Activated CD4-positive, alpha-beta T cell treated with anti-CD3 and anti-CD28 coated beads, Interleukin-2, amount 10 ng/mL, durations not matched to agents 24 days and 14 days (primary cell): ENCODE data around the gene GJA9. TPM values are rescaled to one million over a fixed set of nuclear protein-coding genes. Genes with fewer than 3 reads are reported as not detected.
A peak's percentile ranks its signal among the peaks of the same experiment; 100 is the strongest.
"Not testable (repeated sequence)": the region's sequence is repeated elsewhere in the genome, so short reads cannot be mapped to it uniquely, and the experiment has no call there.

Source experiments
- DNase-seq: peaks from one replicate; pipeline ENCODE4 v3.0.0; 2022
- H3K27ac Mint-ChIP-seq: one replicate; pipeline ENCODE4 v1.8.0; 2022; ENCODE audit warnings: mild to moderate bottlenecking, mixed read lengths
- H3K27me3 Mint-ChIP-seq: one replicate; pipeline ENCODE4 v1.8.0; 2022; ENCODE audit warnings: mixed read lengths
- H3K36me3 Mint-ChIP-seq: one replicate; pipeline ENCODE4 v1.8.0; 2022; ENCODE audit warnings: low read depth, mild to moderate bottlenecking, mixed read lengths
- H3K4me1 Mint-ChIP-seq: one replicate; pipeline ENCODE4 v1.8.0; 2021; ENCODE audit warnings: mixed read lengths
- H3K4me3 Mint-ChIP-seq: one replicate; pipeline ENCODE4 v1.8.0; 2022; ENCODE audit warnings: mild to moderate bottlenecking, moderate library complexity, mixed read lengths
- H3K9me3 Mint-ChIP-seq: one replicate; pipeline ENCODE4 v1.8.0; 2021; ENCODE audit warnings: mixed read lengths
- intact Hi-C: fragments of 100-400 bp; cut with micrococcal nuclease; formaldehyde crosslinking; loops from one replicate; pipeline ENCODE4 v1.15.1; 2023
- total RNA-seq: library from RNA; stranded (reverse); gene quantifications from 2 replicates; pipeline ENCODE4 v1.2.3, GENCODE V29; 2022

Gene GJA9
- total RNA-seq, 1 donor from 2014 or later: not detected

- peak overlapping the region; percentile 61 for H3K27ac Mint-ChIP-seq
- intact Hi-C loops: no loop called here
These were observed 21.0 kb downstream of the GJA9 start for GRCh38 chr1:38860454-38860795.

GRCh38 chr1:38859561-38860453, 21.6 kb downstream of the GJA9 start, which contains the start of gene RRAGC:
RRAGC (minus strand) TSS chr1:38859772; CDS start chr1:38859646, 126 bp downstream.
- Mint-ChIP-seq H3K36me3 (peaks cover 31% of the 10 kb centered on the region), H3K27ac (peak within 1 kb of the TSS; percentile 77), H3K9me3 (no peaks in the 10 kb centered on the region), H3K4me3 (peak within 1 kb of the TSS; percentile 88), H3K4me1 (peaks cover 24% of the 10 kb centered on the region), H3K27me3 (no peaks in the 10 kb centered on the region)
- DNase-seq: peak; percentile 100
- intact Hi-C loops: loop anchor here (1.0 to 10.0 kb wide), 4 partner anchors 13 to 1385 kb away; partner anchors contain the start of genes AKIRIN1, CDCA8, MYCBP and ZC3H12A

More at GRCh38 chr1:38860454-38860795, 21.0 kb downstream of the GJA9 start:
- DNase-seq: no peak
- Mint-ChIP-seq H3K4me3 (peak overlapping the region; percentile 88), H3K9me3 (no peaks in the 10 kb centered on the region), H3K4me1 (peaks cover 20% of the 10 kb centered on the region), H3K36me3 (peaks cover 29% of the 10 kb centered on the region), H3K27me3 (no peaks in the 10 kb centered on the region)

GRCh38 chr1:38858833-38859560, 22.4 kb downstream of the GJA9 start:
- Mint-ChIP-seq H3K9me3 (no peaks in the 10 kb centered on the region), H3K4me1 (peaks cover 24% of the 10 kb centered on the region), H3K4me3 (peak overlapping the region; percentile 88), H3K27me3 (no peaks in the 10 kb centered on the region), H3K36me3 (peaks cover 31% of the 10 kb centered on the region), H3K27ac (peak overlapping the region; percentile 77)
- peak; percentile 88 for DNase-seq
- intact Hi-C loops: loop anchor here (1.0 to 10.0 kb wide), 4 partner anchors 14 to 1384 kb away; partner anchors contain the start of genes AKIRIN1, CDCA8, MYCBP and ZC3H12A

GRCh38 chr1:38852780-38853179, 28.6 kb downstream of the GJA9 start:
- H3K36me3 Mint-ChIP-seq: peaks cover 34% of the 10 kb centered on the region
- intact Hi-C loops: loop anchor here (10.0 kb wide), 2 partner anchors 1158 to 1378 kb away; partner anchors contain the start of genes CDCA8 and ZC3H12A
- DNase-seq: no peak
- peak overlapping the region; percentile 48 for H3K27ac Mint-ChIP-seq
- H3K9me3 Mint-ChIP-seq: no peaks in the 10 kb centered on the region
- H3K4me3 Mint-ChIP-seq: peak overlapping the region; percentile 24
- H3K27me3 Mint-ChIP-seq: no peaks in the 10 kb centered on the region
- H3K4me1 Mint-ChIP-seq: peaks cover 15% of the 10 kb centered on the region

GRCh38 chr1:38848071-38848470, 33.3 kb downstream of the GJA9 start:
- Mint-ChIP-seq H3K9me3 (no peaks in the 10 kb centered on the region), H3K27me3 (no peaks in the 10 kb centered on the region), H3K36me3 (peaks cover 43% of the 10 kb centered on the region), H3K4me1 (peaks cover 5% of the 10 kb centered on the region), H3K4me3 (no peak overlapping the region), H3K27ac (no peak overlapping the region)
- intact Hi-C loops: no loop called here
- no peak for DNase-seq

GRCh38 chr1:38846210-38846609, 35.2 kb downstream of the GJA9 start:
- H3K27ac Mint-ChIP-seq: no peak overlapping the region
- DNase-seq: no peak
- H3K36me3 Mint-ChIP-seq: peaks cover 36% of the 10 kb centered on the region

GRCh38 chr1:38845088-38845487, 36.3 kb downstream of the GJA9 start:
- H3K27ac Mint-ChIP-seq, H3K9me3 Mint-ChIP-seq, H3K4me1 Mint-ChIP-seq, H3K27me3 Mint-ChIP-seq, intact Hi-C loops, H3K4me3 Mint-ChIP-seq, DNase-seq: not testable (repeated sequence)
- H3K36me3 Mint-ChIP-seq: peaks cover 38% of the 10 kb centered on the region

More at GRCh38 chr1:38846210-38846609, 35.2 kb downstream of the GJA9 start:
- no peaks in the 10 kb centered on the region for H3K27me3 Mint-ChIP-seq
- no peaks in the 10 kb centered on the region for H3K9me3 Mint-ChIP-seq
- H3K4me1 Mint-ChIP-seq: no peaks in the 10 kb centered on the region
- intact Hi-C loops: no loop called here
- H3K4me3 Mint-ChIP-seq: no peak overlapping the region

- Mint-ChIP-seq H3K27ac (no peak overlapping the region), H3K36me3 (peaks cover 37% of the 10 kb centered on the region), H3K4me1 (no peaks in the 10 kb centered on the region), H3K4me3 (no peak overlapping the region), H3K9me3 (no peaks in the 10 kb centered on the region), H3K27me3 (no peaks in the 10 kb centered on the region)
- intact Hi-C loops: no loop called here
- no peak for DNase-seq
These were observed 41.1 kb downstream of the GJA9 start for GRCh38 chr1:38840281-38840680.

GRCh38 chr1:38839363-38839762, 42.0 kb downstream of the GJA9 start:
- DNase-seq: no peak
- intact Hi-C loops: no loop called here
- Mint-ChIP-seq H3K4me1 (peaks cover 2% of the 10 kb centered on the region), H3K4me3 (no peak overlapping the region), H3K27ac (no peak overlapping the region), H3K27me3 (peaks cover 5% of the 10 kb centered on the region), H3K9me3 (no peaks in the 10 kb centered on the region), H3K36me3 (peaks cover 28% of the 10 kb centered on the region)

- H3K4me1 Mint-ChIP-seq, H3K27ac Mint-ChIP-seq, DNase-seq, H3K4me3 Mint-ChIP-seq, H3K9me3 Mint-ChIP-seq, intact Hi-C loops: not testable (repeated sequence)
- H3K27me3 Mint-ChIP-seq: peaks cover 15% of the 10 kb centered on the region
- H3K36me3 Mint-ChIP-seq: peaks cover 18% of the 10 kb centered on the region
These were observed 45.1 kb downstream of the GJA9 start for GRCh38 chr1:38836316-38836715.

- H3K4me3 Mint-ChIP-seq: no peak overlapping the region
- peaks cover 20% of the 10 kb centered on the region for H3K27me3 Mint-ChIP-seq
- no peaks in the 10 kb centered on the region for H3K9me3 Mint-ChIP-seq
- H3K27ac Mint-ChIP-seq: no peak overlapping the region
- peak; percentile 88 for DNase-seq
- peaks cover 2% of the 10 kb centered on the region for H3K4me1 Mint-ChIP-seq
- peaks cover 14% of the 10 kb centered on the region for H3K36me3 Mint-ChIP-seq
- intact Hi-C loops: no loop called here
These were observed 46.2 kb downstream of the GJA9 start for GRCh38 chr1:38834937-38835827.

- intact Hi-C loops: no loop called here
- no peak for DNase-seq
- H3K4me1 Mint-ChIP-seq: peaks cover 2% of the 10 kb centered on the region
- no peaks in the 10 kb centered on the region for H3K9me3 Mint-ChIP-seq
- no peak overlapping the region for H3K4me3 Mint-ChIP-seq
- H3K36me3 Mint-ChIP-seq: peaks cover 11% of the 10 kb centered on the region
- H3K27ac Mint-ChIP-seq: no peak overlapping the region
- H3K27me3 Mint-ChIP-seq: peaks cover 27% of the 10 kb centered on the region
These were observed 47.1 kb downstream of the GJA9 start for GRCh38 chr1:38834221-38834782.

GRCh38 chr1:38833146-38833545, 48.2 kb downstream of the GJA9 start:
- DNase-seq: no peak
- H3K9me3 Mint-ChIP-seq: no peaks in the 10 kb centered on the region
- no peak overlapping the region for H3K4me3 Mint-ChIP-seq
- peaks cover 31% of the 10 kb centered on the region for H3K27me3 Mint-ChIP-seq
- H3K27ac Mint-ChIP-seq: no peak overlapping the region
- intact Hi-C loops: no loop called here
- peaks cover 3% of the 10 kb centered on the region for H3K36me3 Mint-ChIP-seq
- H3K4me1 Mint-ChIP-seq: peaks cover 2% of the 10 kb centered on the region
